Fibroblast of the conjunctiva (primary cell): ENCODE measurements around the gene GUCY1A1.

Experiments
- DNase-seq: peaks from one replicate; pipeline ENCODE4 v3.0.0-alpha.2; 2010; ENCODE audit warnings: low read depth

Gene GUCY1A1

DNA sequence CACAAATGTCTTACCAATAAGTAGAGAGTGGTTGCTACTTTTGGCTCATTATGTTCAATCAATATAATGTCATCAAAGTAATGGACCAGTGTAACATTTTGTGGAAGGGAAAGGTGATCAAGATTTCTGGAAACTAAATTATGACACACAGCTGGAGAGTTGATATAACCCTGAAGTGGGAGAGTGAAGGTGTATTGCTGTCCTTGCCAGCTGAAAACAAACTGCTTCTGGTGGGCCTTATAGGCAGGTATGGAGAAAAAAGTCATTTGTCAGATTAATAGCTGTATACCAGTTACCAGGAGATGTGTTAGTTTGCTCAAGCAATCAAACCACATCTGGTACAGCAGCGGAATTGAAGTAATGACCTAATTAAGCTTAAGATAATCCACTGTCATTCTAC, 74.9 kb downstream of the GUCY1A1 start:
- no peak for DNase-seq

DNA sequence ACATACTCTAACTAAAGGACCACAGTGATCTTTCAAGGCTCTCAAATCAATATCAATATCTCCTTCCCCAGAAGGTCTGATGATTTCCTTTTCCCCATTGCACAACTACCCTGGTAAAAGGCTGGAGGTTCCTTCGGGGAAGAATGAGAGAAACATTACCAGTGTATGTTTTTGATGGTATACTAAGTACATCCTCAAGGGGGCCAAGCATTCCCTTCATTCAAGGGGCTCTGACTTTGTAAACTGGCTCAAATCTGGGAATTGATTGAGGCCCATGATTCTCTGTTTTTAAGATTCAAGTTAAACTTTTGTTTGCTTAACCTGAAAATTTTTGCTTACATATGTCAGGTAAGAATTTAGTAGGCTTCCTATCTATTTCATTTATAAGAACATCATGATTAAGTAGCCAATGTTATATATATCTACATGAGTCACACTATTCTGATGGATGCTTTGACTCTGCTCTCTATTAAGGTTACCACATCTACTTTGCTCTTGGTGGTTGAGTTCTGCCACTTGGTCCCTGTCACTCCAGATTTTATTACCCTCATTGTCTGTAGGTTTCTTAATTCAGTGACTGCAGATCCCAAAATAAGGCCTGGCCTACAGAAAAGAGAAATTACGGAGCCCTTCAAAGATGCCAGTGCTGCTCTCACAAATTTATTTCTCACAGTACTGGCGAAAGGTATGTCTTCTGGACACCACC, 75.8 kb downstream of the GUCY1A1 start:
- DNase-seq: no peak

GRCh38 chr4:155745984-155746383, 79.3 kb downstream of the GUCY1A1 start:
- DNase-seq: no peak

- no peak for DNase-seq
Observed at GRCh38 chr4:155748039-155748438, 81.4 kb downstream of the GUCY1A1 start.

DNA sequence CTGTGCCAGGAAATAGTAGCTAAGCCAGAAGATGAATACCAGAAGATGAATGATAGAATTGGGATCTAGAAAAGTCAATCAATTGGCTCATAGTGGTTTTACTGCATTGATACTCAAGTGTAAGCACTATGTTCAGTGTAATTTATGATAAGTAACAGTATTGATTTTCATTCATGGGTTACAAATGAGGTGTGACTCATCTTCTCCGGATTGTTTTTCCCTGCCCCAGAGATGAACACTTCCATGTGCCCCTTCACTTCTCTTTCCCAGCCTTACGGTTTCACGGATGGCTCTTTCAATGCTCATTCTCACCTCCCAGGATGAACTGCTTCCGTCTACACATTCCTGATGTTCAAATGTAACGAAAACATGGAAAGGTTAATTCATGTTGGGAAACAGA, 82.4 kb downstream of the GUCY1A1 start:
- no peak for DNase-seq

- no peak for DNase-seq
Observed at GRCh38 chr4:155751569-155751968, 84.9 kb downstream of the GUCY1A1 start.

DNA sequence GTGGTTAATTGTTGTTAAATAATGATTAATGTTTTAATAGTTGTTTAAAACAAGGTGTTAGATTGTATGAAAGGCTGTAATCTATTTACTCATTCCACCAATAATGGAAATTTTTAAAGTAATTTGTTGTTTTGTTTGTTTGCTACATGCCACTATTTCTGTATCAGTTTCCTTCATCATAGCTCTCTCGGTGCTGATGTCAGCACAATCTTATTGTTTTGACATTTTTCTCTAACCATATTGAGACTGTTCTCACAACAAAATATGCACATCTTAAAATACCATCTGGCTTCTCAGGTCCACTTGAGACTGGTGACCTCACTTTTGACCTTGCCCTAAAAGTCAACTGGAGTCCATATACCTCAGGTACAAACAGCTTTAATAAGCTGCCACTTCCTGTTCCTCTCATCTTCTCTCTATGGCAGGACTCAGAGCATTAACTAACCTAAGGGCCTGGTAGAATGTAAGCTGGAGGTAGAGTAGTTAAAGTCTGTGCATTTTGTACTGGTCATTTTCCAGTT, 91.2 kb downstream of the GUCY1A1 start:
- no peak for DNase-seq

GRCh38 chr4:155758481-155759371, 92.1 kb downstream of the GUCY1A1 start, which contains the start of gene GUCY1B1:
TSS of gene GUCY1B1 (plus strand) at chr4:155759021. CDS start at chr4:155759141, 120 bp downstream.
- peak; percentile 86 for DNase-seq

DNA sequence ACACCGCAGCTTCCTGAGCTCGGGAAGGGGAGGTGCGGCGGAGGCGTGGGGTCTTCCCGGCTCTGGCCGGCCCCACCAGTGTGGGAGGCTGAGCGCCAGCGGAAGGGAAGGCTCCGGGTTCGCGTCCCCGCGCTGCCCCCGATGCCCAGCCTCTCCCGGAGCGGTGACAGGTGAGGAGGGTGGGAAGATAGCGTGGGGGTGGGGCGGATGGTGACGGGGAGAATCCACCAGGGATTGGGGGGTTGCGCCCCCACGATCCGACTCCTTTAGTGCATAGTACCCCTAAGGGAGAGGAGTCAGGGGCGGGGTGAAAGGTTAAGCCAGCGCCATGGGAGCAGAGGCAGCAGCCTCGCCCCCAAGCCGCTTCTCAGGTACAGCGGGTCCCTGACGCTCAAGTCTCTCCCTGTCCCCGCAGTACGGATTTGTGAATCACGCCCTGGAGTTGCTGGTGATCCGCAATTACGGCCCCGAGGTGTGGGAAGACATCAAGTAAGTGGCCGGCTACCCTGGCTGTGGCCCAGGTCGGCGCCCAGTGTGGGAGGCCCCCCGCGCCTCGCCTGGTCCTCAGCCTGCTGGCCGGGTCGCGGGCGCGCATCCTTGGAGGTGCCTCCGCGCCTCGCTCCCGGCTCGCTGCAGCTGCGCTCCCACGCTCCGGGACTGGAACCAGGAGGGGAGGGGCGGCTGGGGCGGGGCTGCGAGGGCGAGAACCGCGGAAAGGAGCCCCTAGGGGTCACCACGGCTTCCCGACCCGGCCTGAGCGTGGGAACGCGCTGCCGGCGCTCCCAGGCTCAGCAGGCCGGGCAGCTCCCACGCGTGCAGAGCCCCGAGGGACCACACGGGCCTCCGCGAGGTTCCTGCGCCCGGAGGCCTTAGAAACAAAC, 93.0 kb downstream of the GUCY1A1 start:
- no peak for DNase-seq

DNA sequence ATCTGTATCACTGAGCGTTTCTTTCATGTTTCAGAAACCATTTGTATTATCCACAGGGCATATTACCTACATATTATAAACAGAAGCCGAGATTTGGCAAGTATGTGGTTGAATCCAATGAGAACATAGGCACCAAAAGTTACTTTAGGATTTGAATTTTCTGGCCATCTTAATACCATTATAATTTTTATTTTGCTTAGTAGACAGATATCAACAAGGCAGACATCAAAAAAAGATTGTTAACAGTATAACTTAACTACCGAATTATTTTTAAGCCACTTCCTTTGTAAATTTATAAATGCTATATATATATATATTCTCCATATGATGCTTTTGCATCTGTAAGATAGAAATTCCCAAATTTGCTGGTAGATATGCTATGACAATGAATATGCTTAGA, 94.4 kb downstream of the GUCY1A1 start:
- no peak for DNase-seq

DNA sequence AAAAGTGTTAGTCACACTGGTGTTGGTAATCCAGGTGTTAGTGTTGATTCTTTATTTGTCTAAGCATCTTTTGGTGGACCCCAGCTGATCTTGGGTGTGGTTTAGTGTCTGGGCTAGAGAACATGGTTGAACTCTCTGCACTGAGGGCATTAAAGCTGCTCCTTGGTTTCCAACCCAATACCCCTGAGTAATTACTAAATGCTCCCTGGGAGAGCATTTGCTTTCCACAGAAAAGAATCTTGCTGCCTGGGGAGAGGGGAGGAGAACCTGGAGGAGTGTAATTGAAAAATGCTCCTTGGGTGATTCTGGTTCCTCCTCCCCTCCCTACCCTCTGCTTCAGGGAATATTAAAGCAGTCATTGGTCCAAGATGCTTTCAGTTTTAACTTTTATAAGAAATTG, 95.3 kb downstream of the GUCY1A1 start:
- no peak for DNase-seq

DNA sequence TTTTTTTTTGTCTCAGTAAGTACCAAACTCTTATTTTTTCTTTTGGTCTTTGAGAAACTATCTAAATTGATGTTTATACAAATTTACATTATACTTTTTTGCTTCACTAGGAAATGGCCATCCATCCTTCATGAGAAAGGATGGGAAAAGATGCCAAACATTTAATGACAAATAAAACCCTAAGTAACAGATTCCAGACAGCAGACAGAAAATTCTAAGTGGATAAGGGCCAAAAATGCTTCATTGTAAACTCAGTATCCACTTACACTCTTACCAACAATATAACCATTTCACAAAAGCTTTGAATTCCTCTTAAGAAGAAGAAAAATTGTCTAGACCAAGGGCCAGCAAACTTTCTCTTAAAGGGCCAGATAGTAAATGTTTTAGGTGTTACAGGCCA, 95.7 kb downstream of the GUCY1A1 start:
- DNase-seq: no peak

DNA sequence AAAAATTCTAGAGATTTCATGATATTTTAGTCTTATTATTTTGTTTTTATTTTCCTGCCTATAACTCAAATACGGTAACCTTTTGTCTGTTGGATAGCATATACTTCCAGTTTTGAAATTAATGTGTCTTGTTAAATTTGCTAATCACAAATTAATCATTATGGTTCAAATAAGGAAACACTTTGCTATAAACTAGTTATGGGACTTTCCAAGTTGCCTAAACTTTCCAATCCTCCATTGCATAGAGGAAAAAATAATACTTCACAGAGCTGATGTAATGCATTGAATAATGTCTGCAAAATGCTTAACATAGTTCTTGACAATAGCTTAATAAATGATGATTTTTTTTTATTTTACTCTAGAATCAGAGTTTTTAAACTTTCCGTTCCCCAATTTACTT, 96.9 kb downstream of the GUCY1A1 start:
- no peak for DNase-seq

DNA sequence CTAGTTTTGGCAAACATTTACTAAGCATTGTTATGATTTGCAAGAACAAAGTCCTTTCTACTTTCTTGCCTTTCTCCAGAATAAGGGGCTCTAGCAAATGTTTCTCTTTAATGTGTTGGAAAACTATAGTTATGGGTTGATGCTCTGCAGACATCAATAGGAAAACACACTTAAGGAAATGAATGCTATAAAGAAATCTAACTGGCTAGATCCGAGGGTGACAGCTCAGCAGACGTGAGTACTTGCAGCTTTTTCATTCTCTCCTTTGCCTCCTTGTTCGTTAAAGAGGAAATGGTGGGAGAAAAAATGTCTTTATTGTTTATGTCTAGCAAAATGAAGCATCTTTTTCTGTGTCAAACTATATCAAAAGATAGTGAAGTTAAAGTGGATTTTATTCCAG, 98.5 kb downstream of the GUCY1A1 start:
- DNase-seq: no peak

GRCh38 chr4:155766622-155767021, 100.0 kb downstream of the GUCY1A1 start:
- DNase-seq: no peak

- no peak for DNase-seq
Observed at GRCh38 chr4:155768370-155768769, 101.7 kb downstream of the GUCY1A1 start.

DNA sequence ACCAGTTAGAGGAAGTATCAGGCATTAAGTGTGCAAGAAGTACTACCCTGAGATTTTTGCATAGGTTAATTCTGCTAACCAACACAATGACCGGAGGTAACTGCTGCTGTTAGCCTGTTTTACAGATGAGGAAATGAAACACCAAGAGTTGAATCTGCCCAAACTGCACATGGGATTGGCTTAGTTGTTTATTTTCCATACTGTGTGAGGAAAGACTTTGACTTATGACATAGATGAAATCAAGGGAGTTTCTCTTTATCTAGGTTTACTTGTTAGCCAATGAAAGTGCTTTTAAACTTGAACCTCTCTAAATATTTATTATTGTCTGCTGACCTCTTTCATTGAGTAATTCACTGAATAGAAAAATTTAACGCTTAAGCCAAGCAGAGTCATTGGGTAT, 102.4 kb downstream of the GUCY1A1 start:
- DNase-seq: no peak

DNA sequence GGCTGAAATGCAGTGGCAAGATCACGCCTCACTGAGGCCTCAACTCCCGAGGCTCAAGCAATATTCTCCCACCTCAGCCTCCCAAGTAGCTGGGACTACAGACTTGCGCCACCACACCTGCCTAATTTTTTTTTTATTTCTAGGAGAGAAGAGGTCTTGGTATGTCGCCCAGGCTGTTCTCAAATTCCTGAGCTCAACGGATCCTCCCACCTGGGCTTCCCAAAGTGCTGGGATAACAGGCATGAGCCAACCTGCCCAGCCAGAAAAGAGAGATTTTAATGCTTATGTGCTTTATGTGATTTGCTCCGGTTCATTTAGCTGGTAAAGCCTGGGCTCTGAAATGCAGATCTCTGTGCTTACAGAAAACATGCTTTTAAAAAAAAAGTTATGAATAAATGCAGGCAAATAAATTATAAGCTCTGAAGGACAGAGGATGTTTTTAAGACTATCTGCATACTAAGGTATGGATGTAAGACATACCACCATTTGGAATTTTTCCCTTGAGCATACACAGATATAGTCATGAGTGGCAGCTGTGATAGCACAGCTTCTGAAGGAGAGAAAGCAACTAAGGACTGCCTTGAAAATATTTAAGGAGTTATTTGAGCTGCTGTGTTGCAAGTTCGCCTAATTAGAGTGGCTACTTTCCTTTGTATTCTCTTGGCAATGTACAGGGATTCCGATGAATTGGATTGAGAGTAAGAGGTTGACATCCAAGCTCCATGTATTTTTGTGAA, 106.0 kb downstream of the GUCY1A1 start:
- no peak for DNase-seq

DNA sequence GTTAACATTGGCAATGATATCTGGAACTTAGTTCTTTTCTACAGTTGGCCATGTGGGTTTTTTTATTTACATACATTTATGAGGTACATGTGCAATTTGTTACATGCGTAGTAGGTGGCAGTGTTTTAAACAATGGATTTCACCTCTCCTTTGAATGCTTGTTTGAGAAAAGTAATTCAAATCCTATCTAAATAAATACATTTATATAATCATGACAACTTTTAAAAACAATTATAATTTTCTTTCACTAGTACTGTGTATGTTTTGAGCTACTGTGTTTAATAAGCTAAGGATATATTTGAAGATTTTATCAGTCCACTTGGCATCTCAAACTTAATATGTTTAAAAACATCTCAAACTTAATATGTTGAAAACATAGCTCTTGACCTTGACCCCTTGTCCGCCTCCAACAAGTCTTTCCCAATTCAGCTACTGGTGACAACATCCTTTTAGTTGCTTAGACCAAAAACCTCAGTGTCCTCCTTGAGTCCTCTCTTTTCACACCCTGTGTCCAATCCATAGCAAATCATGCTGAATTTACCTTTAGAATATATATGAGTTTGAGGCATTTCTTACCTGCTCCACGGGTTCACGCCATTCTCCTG, 106.7 kb downstream of the GUCY1A1 start:
- DNase-seq: no peak

GRCh38 chr4:155774033-155774432, 107.4 kb downstream of the GUCY1A1 start:
- no peak for DNase-seq
